Ecto neural progenitor cell (in vitro differentiated cells): Measurements from ENCODE around the gene KIAA1217.

Experiments
- DNase-seq: peaks from one replicate; pipeline ENCODE4 v3.0.0-alpha.2; 2018; ENCODE audit warnings: low spot score

Gene KIAA1217

GRCh38 chr10:24502801-24503460 is 294.0 kb downstream of the KIAA1217 start:
- no peak for DNase-seq

- DNase-seq, result no peak
Measured at GRCh38 chr10:24503461-24504320, 294.8 kb downstream of the KIAA1217 start.

- no peak for DNase-seq
Measured at GRCh38 chr10:24505759-24506158, 296.8 kb downstream of the KIAA1217 start.

- DNase-seq, result no peak
Measured at GRCh38 chr10:24513155-24513554, 304.2 kb downstream of the KIAA1217 start.

GRCh38 chr10:24515481-24515880 is 306.5 kb downstream of the KIAA1217 start:
- no peak for DNase-seq

GRCh38 chr10:24518411-24518810 is 309.5 kb downstream of the KIAA1217 start:
- DNase-seq, result no peak

- peak; percentile 74 for DNase-seq
Measured at GRCh38 chr10:24518981-24519597, 310.2 kb downstream of the KIAA1217 start.

GRCh38 chr10:24519950-24520349 is 311.0 kb downstream of the KIAA1217 start:
- DNase-seq, result no peak

- no peak for DNase-seq
Measured at GRCh38 chr10:24524314-24524713, 315.4 kb downstream of the KIAA1217 start.

- no peak for DNase-seq
Measured at GRCh38 chr10:24526085-24526649, 317.2 kb downstream of the KIAA1217 start.

- DNase-seq, result no peak
Measured at GRCh38 chr10:24528946-24529345, 320.0 kb downstream of the KIAA1217 start.

GRCh38 chr10:24531439-24531838 is 322.5 kb downstream of the KIAA1217 start:
- DNase-seq, result no peak

- no peak for DNase-seq
Measured at GRCh38 chr10:24533981-24534380, 325.0 kb downstream of the KIAA1217 start.

- DNase-seq, result no peak
Measured at GRCh38 chr10:24536636-24537035, 327.7 kb downstream of the KIAA1217 start.

GRCh38 chr10:24541239-24541753 is 332.4 kb downstream of the KIAA1217 start:
- no peak for DNase-seq

- no peak for DNase-seq
Measured at GRCh38 chr10:24542314-24543270, 333.7 kb downstream of the KIAA1217 start.

GRCh38 chr10:24544776-24545175 is 335.8 kb downstream of the KIAA1217 start:
- DNase-seq, result no peak

- no peak for DNase-seq
Measured at GRCh38 chr10:24545585-24545984, 336.6 kb downstream of the KIAA1217 start.

- no peak for DNase-seq
Measured at GRCh38 chr10:24550680-24551079, 341.7 kb downstream of the KIAA1217 start.

- DNase-seq, result no peak
Measured at GRCh38 chr10:24551161-24551560, 342.2 kb downstream of the KIAA1217 start.

GRCh38 chr10:24552346-24553016 is 343.5 kb downstream of the KIAA1217 start:
- DNase-seq, result peak; percentile 76
